Measurements from ENCODE around the gene RNF4.
"Not testable (repeated sequence)": the region's sequence is repeated elsewhere in the genome, so short reads cannot be mapped to it uniquely, and the experiment has no call there.

Gene RNF4

GRCh38 chr4:2465032-2465431 is 3.9 kb upstream of the RNF4 start:
- Histone ChIP-seq H3K4me1 (ENCODE audit: insufficient read depth, low read length, severe bottlenecking) (peaks cover 13% of the 10 kb centered on the region), H3K9ac (ENCODE audit: low read length) (no peak overlapping the region)

DNA sequence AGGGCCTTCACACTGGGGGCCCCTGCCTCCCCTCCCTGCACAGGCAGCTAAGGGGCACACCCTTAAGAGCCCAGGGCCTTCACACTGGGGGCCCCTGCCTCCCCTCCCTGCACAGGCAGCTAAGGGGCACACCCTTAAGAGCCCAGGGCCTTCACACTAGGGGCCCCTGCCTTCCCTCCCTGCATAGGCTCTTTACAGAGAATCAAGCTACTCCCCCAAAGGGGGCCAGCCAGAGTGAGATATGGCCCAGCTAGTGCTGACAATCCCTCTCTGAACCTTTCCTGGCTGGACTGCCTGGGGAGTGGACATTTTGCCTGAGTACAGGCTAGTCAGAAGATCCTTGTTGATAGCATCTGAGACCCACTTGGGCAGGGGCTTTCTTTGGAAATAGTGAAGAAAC is 3.4 kb upstream of the RNF4 start:
- not testable (repeated sequence) for H2AFZ ChIP-seq (ENCODE audit: low read length); H4K20me1 ChIP-seq (ENCODE audit: insufficient read depth, low read length); H3K4me3 ChIP-seq (ENCODE audit: low read depth, low read length, poor library complexity, severe bottlenecking); H3K9me2 ChIP-seq (ENCODE audit: low read depth, low read length); H3K9ac ChIP-seq (ENCODE audit: low read length); H3K9me3 ChIP-seq (ENCODE audit: low read length); H3K4me2 ChIP-seq (ENCODE audit: low read length); H3K27ac ChIP-seq (ENCODE audit: low read depth, low read length, poor library complexity, severe bottlenecking); H3F3A ChIP-seq (ENCODE audit: insufficient read depth, low read length); H3K27me3 ChIP-seq (ENCODE audit: insufficient read depth, low read length)
- Histone ChIP-seq H3K36me3 (ENCODE audit: insufficient read depth, low read length) (peaks cover 10% of the 10 kb centered on the region), H3K79me2 (ENCODE audit: insufficient read depth, low read length) (peaks cover 14% of the 10 kb centered on the region), H3K4me1 (ENCODE audit: insufficient read depth, low read length, severe bottlenecking) (peaks cover 18% of the 10 kb centered on the region)

More at GRCh38 chr4:2465032-2465431, 3.9 kb upstream of the RNF4 start:
- Histone ChIP-seq H3K36me3 (ENCODE audit: insufficient read depth, low read length) (peaks cover 5% of the 10 kb centered on the region; the same call in 1 of the 2 replicates), H3F3A (ENCODE audit: insufficient read depth, low read length) (no peaks in the 10 kb centered on the region), H2AFZ (ENCODE audit: low read length) (no peak overlapping the region), H3K27me3 (ENCODE audit: insufficient read depth, low read length) (no peaks in the 10 kb centered on the region), H3K27ac (ENCODE audit: low read depth, low read length, poor library complexity, severe bottlenecking) (no peak overlapping the region), H3K79me2 (ENCODE audit: insufficient read depth, low read length) (peaks cover 9% of the 10 kb centered on the region), H3K9me2 (ENCODE audit: low read depth, low read length) (no peaks in the 10 kb centered on the region), H3K4me3 (ENCODE audit: low read depth, low read length, poor library complexity, severe bottlenecking) (no peak overlapping the region), H3K9me3 (ENCODE audit: low read length) (no peaks in the 10 kb centered on the region), H4K20me1 (ENCODE audit: insufficient read depth, low read length) (no peaks in the 10 kb centered on the region), H3K4me2 (ENCODE audit: low read length) (no peak overlapping the region)
- no peak for TF ChIP-seq CTCF (IDR thresholded peaks at IDR 0.05; ENCODE audit: low read length)
- no peak for TF ChIP-seq EZH2 (IDR thresholded peaks at IDR 0.05; ENCODE audit: borderline replicate concordance, low read length)

DNA sequence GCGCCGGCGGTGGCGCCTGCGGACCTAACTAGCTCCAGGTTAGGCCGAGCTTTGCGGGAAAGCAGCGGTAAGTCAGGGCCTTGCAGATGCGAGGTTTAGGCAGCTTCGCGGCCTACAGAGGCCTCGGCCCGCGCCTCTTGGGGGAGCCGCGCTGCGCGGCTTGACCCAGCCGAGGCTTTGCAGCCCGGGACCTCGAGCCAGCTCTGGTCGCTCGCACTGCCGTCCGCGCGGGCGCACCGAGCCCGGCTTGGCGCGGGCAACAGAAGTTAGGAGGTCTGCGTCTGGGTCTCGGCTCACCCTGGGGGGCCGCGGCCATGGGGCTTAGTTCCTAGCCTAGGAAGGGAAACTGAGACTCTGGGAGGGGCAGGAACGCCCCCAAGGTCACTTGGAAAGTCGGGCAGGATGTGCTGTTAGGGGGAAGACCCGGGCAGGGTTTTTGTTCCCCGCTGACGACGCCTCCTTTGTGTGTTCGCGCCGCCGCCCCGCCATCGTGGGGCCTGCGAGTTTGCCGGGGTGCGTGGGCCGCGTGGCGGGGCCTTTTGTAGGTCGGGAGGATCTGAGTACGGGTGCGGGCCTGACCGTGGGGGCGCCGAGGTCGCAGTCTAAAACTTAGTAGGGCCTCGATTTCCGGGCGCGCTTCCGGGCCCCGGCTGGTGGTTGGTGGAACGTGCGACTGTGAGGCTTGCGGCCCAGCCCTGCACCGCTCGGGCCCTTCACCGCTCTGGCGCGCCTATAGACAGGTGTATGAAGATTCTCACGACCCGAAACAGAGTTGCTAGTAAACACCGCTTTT is 482 bp downstream of the RNF4 start:
- no peaks in the 10 kb centered on the region for H4K20me1 ChIP-seq (ENCODE audit: insufficient read depth, low read length)

More for the DNA sequence above, 482 bp downstream of the RNF4 start:
- Histone ChIP-seq H3K36me3 (ENCODE audit: insufficient read depth, low read length) (peaks cover 43% of the 10 kb centered on the region), H3K27me3 (ENCODE audit: insufficient read depth, low read length) (no peaks in the 10 kb centered on the region), H3K9me3 (ENCODE audit: low read length) (no peaks in the 10 kb centered on the region), H3K79me2 (ENCODE audit: insufficient read depth, low read length) (peaks cover 50% of the 10 kb centered on the region), H3F3A (ENCODE audit: insufficient read depth, low read length) (no peaks in the 10 kb centered on the region), H3K4me1 (ENCODE audit: insufficient read depth, low read length, severe bottlenecking) (peaks cover 14% of the 10 kb centered on the region), H3K9ac (ENCODE audit: low read length) (peak overlapping the region; percentile 98), H3K9me2 (ENCODE audit: low read depth, low read length) (no peaks in the 10 kb centered on the region), H2AFZ (ENCODE audit: low read length) (no peak overlapping the region), H3K4me3 (ENCODE audit: low read depth, low read length, poor library complexity, severe bottlenecking) (peak overlapping the region; percentile 89), H3K27ac (ENCODE audit: low read depth, low read length, poor library complexity, severe bottlenecking) (peak overlapping the region; percentile 70), H3K4me2 (ENCODE audit: low read length) (peak overlapping the region; percentile 99)
- TF ChIP-seq CTCF (IDR thresholded peaks at IDR 0.05; ENCODE audit: low read length) (no peak), EZH2 (IDR thresholded peaks at IDR 0.05; ENCODE audit: borderline replicate concordance, low read length) (no peak)
